ENCODE data around the gene CLASP1.
A peak's percentile ranks its signal among the peaks of the same experiment; 100 is the strongest.
"Not testable (repeated sequence)": the region's sequence is repeated elsewhere in the genome, so short reads cannot be mapped to it uniquely, and the experiment has no call there.

Gene CLASP1

GRCh38 chr2:121659933-121660332 lies 10.7 kb upstream of the CLASP1 start:
- DNase-seq, result no peak

GRCh38 chr2:121658393-121658792 lies 9.1 kb upstream of the CLASP1 start:
- peak; percentile 42 to 70 (median 47) for DNase-seq

DNA sequence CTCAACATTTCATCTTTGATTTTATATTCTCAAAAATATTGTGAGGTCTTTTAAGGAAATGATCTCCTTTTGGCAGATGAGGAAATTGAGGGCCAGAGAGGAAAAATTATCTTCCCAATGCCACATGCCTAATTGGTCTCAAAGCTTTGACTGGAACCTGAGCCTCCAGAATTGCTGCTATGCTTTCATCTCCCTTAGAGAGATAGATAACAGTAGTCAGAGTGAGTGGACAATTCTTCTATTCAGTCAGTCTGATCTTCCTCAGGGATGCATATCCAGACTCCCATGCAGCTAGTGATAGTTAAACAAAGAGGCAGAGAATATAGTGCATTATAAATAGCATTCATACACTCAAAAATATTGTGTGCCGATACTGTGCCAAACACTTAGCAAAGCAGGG lies 3.8 kb upstream of the CLASP1 start:
- no peak for DNase-seq

- peak; percentile 13 to 41 (median 23) for DNase-seq
These were observed 1.2 kb upstream of the CLASP1 start for GRCh38 chr2:121650315-121650930.

DNA sequence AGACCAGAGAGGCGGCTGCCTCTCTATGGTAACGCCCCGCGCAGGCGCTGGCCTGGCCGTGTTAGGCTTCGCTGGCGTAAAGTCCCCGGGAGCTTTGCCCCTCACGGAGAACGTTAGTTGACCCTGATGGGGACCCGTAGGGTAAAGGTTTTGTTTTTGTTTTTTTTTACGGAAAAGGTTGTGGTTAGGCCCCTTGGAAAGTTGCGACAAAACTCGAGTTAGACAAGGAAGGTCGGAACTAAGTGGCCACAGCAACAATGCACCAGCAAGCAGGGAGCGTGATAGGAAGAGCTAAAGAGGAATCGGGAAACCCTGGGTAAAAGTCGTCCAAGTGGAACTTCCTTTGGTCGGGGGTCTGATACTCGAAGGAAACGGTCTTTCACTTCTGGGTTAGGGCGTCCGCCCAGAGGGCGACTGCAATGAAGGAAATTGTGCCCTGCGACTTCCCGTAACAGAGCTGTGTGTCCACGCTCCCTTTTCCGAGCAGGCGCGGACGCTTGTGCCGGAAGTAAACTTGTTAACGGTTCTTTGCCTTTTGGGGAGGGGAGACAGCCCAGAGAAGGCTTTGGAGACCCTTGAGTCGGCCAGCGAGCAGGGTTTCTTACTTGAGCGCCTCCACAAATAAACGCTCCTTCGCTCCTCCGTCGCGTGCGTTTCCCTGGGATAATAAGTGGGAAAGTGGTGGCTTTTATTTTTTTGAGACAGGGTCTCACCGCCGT lies 493 bp upstream of the CLASP1 start:
- peak; percentile 98 to 99 (median 99) for DNase-seq

DNA sequence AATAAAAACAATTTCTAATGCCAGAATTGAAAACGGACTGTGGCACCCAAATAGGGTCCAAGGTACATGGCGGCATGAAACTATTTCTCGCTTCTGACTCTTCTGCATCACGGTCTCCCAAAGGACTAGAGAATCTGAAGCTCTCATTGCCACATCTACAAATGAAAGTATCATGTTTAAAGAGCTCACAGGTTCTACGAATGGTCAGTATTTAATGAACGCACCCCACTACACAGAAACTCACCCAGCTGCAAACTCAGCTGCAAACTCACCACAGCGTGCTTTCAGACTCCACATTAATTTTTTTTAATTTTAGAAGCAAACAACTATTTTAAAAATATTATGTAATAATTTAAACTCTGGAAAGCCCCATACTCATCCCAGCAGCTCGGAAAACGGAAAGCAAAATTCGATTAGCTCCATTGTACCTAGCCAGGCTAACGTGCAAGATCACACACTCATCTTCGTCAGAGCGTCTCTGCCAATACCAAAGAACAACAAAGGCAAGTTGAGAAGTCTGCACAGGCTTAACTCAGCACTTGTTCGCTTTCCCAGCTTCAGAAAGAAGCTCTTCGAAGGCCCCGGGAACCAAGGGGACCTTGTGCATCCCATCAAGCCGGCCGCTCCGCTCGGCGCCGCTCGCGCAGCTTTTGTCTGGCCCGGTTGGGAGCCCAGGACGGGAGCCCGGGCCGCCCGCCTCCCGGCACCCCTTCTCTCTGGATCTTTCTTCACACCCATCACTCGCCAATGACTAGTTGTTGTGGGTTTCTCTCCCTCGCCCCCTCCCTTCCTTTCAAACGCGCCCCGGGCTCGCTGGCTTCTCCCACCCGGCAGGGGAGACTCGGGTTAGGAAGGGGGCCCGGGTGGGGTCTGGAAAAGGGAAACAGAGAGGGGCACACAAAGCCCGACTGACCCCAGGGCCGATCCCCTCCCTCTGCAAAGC lies 785 bp downstream of the CLASP1 start:
- DNase-seq, result peak; percentile 56 to 71 (median 62)

- peak in 1 of 3 donors; percentile 18 for DNase-seq
These were observed 1.9 kb downstream of the CLASP1 start for GRCh38 chr2:121647396-121647795.

DNA sequence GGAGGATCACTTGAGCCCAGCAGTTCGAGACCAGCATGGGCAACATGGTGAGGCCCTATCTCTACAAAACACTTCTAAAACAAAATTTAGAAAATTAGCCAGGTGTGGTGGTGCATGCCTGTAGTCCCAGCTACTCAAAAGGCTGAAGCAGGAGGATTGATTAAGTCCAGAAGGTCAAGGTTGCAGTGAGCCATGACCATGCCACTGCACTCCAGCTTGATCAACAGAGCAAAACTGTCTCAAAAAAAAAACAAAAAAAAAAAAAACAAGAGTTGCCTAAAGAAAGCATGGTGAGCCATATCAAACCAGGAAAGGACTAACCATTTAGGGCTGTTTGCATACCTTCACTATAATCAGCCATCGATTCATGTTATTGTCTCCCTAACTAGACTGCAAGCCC lies 4.5 kb downstream of the CLASP1 start:
- no peak for DNase-seq

DNA sequence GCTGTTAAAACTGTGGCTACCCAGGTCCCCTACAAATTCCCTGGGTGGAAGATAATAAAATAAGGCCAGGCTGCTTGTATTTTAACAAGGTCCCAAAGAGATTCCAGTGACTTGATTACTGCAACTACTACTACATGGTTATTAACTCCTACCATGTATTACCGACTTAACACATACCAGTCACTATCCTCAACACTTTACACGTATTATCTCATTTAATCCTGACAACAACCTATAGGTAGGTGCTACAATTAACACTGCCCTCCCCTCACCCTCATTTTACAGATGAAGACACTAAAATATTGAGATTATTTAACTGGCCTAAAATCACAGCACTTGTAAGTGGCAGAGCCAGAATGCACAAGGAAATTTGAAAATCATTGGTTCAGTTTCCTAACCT lies 5.4 kb downstream of the CLASP1 start:
- no peak for DNase-seq

DNA sequence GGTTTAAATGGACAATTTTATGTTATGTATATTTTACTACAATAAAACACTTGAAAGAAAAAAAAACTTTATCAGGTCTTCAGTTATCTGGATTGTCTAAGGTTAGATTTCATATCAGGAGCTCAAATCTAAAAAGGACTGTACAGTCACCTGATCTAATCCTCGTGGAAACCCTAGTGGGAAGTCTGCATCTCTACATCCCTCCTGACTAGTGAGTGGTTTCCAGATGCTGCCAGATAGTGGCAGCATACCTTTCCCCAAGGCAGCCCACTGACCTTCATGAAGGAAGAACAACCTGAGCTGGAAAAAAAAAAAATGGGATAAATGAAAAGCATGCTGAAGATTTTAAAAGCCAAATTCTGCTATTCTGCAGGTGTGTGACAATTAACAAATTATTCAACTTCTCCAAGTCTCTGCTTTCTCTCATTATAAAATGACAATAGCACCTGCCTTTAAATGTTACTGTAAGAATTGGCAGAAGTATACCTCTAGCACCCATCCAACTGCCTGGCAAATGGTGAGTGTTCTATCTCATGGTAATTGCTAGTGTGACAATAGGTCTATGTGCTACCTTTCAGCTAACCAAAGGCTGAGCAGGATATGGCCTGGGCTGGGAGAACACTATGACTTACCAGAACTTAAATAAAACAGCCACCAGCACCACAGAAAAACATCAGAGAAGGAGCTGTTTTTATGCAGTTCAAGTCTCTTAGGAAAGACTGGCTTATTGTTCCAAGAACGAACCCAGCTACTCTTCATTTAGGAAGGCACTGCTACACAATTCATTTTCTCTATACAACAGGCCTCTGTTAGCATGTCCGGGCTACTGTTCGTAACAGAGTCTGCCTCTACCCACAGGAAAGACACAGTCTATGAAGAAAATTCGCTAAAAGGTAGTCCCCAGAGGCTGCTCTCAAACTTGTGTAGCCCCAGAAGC lies 8.6 kb downstream of the CLASP1 start:
- no peak for DNase-seq

- DNase-seq, result not testable (repeated sequence)
These were observed 9.4 kb downstream of the CLASP1 start for GRCh38 chr2:121639846-121640245.

- peak in 1 of 3 donors; percentile 9 for DNase-seq
These were observed 10.9 kb downstream of the CLASP1 start for GRCh38 chr2:121638333-121638732.

DNA sequence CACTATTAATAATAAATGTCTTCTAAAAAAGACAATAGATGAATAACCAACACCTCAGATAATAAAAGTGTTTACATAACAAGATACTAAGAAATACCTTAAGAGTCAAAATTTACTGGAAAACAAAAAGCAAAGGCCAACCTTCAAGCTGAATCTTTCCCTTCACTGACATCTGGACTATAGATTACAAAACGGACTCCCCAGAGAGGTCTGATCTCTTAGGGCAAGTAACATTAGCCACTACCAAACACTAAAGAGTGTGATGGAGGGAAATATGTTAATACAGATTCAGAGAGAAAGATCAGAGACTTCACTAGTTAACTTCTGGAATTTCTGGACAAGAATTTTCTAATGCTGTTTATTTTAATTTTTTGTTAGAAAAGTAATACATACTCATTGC lies 13.9 kb downstream of the CLASP1 start:
- no peak for DNase-seq

- DNase-seq, result no peak
These were observed 14.6 kb downstream of the CLASP1 start for GRCh38 chr2:121634354-121635307.

- no peak for DNase-seq
These were observed 15.8 kb downstream of the CLASP1 start for GRCh38 chr2:121633463-121633862.

- no peak for DNase-seq
These were observed 21.7 kb downstream of the CLASP1 start for GRCh38 chr2:121627525-121628050.

- DNase-seq, result no peak
These were observed 22.3 kb downstream of the CLASP1 start for GRCh38 chr2:121626777-121627524.

GRCh38 chr2:121625953-121626352 lies 23.3 kb downstream of the CLASP1 start:
- no peak for DNase-seq

GRCh38 chr2:121617042-121617599 lies 32.1 kb downstream of the CLASP1 start:
- DNase-seq, result peak in 2 of 3 donors; percentile 4 to 5

DNA sequence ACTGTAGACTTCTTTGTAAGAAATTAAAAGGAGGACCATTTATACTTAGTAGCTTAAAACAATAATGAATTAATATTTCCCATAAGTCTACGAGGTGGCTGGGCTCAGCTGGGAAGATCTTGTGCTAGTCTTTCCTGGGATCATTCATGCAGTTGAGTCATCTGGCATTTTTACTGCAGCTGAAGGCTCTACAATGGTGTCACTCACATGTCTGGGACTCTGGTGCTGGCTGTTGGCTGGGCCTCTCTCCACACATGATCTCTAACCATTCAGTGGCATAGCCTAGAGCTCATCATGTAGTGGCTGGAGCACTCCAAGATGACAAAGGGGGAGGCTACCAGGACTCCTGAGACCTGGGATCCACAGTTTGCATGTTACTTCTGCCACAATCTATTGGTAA lies 35.5 kb downstream of the CLASP1 start:
- DNase-seq, result no peak
